KOPT-K1 (cell line): ENCODE measurements around the gene SP5.
"Not testable (repeated sequence)": the region's sequence is repeated elsewhere in the genome, so short reads cannot be mapped to it uniquely, and the experiment has no call there.

Experiments used
- H3K27ac ChIP-seq: fragments of 200-600 bp; sonication (generic); 2 replicates; pipeline ENCODE4 v1.5.1; 2016; ENCODE audit warnings: antibody characterized with exemption, mild to moderate bottlenecking, low read depth, low read length; ENCODE audit not compliant: poor library complexity, severe bottlenecking
- H3K36me3 ChIP-seq: fragments of 200-600 bp; sonication (generic); 2 replicates; pipeline ENCODE4 v1.5.1; 2017; ENCODE audit warnings: antibody characterized with exemption, mild to moderate bottlenecking, low read length, moderate library complexity; ENCODE audit not compliant: insufficient read depth
- H3K9me3 ChIP-seq: fragments of 200-600 bp; sonication (generic); 2 replicates; pipeline ENCODE4 v1.5.1; 2017; ENCODE audit warnings: antibody characterized with exemption, low read length, mild to moderate bottlenecking; ENCODE audit not compliant: insufficient read depth, poor library complexity, severe bottlenecking

The SP5 gene

DNA sequence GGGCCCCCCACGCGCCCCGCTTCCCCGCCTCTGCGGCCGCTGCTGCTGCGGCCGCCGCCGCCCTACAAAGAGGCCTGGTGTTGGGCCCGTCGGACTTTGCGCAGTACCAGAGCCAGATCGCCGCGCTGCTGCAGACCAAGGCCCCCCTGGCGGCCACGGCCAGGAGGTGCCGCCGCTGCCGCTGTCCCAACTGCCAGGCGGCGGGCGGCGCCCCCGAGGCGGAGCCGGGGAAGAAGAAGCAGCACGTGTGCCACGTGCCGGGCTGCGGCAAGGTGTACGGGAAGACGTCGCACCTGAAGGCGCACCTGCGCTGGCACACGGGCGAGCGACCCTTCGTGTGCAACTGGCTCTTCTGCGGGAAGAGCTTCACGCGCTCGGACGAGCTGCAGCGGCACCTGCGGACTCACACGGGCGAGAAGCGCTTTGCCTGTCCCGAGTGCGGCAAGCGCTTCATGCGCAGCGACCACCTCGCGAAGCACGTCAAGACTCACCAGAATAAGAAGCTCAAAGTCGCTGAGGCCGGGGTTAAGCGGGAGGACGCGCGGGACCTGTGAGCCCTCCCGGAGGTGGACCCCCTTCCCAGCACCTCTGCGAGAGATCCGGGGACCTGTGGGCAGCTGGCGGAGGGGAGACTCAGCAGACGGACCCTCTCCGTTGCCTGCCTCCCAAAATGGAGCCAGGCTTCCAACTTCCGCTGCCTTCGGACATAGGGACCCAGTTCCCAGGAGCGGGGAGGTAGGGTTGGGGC lies 1.9 kb downstream of the SP5 start:
- H3K27ac ChIP-seq = no peak overlapping the region
- H3K9me3 ChIP-seq = peaks cover 44% of the 10 kb centered on the region
- no peaks in the 10 kb centered on the region for H3K36me3 ChIP-seq

DNA sequence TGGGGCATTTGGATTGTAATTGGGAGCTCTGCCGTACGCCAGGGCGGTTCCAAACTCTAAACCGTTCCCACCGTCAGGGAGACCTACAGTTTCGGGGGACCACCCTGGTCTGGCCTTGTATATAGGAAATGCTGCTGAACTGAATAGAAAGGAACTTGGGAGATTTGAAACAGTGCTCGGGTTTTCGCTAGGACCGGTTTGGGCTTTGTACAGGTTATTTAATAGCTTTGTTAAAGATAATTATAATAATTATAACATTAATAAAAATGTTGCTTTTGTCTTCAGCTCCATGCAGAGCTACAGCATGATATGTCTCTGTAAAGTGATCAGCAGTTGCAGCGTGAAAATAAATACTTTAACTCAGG lies 2.4 kb downstream of the SP5 start:
- Histone ChIP-seq H3K27ac (no peak overlapping the region), H3K36me3 (no peaks in the 10 kb centered on the region), H3K9me3 (peaks cover 38% of the 10 kb centered on the region)

DNA sequence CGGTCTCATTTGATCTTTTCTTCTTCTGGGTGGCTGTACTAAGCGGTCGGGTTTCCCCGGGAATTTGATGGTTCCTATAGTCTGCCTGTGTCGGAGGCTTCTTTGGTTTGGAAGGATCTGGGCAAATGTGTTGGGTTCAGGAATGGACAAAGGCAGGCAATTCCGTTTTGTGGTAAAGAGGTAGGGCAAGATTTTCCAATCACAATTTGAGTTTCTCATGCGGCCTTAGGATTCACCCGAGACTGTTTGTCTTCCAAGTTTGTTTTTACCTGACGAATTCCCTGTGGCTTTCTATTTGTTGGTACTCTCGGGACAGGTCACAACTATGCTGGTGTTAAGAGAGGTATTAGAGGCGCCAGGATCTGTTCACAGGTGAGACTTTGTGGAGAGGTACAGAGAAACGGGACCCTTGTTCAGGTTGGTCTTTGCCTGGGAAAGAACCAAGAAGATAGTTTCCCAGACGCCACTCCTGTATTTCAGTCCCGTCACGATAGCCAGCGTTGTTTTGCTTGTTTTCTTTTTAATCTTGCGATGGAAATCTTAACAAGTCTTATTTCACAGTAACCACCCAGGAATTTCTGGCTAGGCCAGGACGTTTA lies 3.0 kb downstream of the SP5 start:
- H3K36me3 ChIP-seq = no peaks in the 10 kb centered on the region
- peaks cover 33% of the 10 kb centered on the region for H3K9me3 ChIP-seq
- H3K27ac ChIP-seq = no peak overlapping the region

DNA sequence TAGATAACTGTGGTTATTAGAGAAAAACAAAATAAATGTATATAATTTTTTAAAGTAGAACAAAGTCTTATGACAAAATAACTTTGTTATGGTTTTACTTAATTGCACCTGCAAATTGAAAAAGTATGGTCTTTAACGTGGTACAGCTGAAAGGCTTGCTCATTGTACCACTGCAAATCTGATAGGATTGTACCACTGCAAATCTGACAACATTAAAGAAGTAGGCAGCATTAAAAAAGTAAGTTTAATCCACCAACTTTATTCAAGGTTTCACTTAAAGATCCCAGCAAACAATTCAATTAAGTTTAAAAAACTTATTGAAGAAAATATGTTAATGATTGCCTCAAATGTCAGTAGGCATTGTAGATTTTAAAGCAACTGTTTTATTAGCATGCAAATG lies 4.7 kb downstream of the SP5 start:
- Histone ChIP-seq H3K36me3 (no peaks in the 10 kb centered on the region), H3K27ac (no peak overlapping the region), H3K9me3 (peaks cover 16% of the 10 kb centered on the region)

DNA sequence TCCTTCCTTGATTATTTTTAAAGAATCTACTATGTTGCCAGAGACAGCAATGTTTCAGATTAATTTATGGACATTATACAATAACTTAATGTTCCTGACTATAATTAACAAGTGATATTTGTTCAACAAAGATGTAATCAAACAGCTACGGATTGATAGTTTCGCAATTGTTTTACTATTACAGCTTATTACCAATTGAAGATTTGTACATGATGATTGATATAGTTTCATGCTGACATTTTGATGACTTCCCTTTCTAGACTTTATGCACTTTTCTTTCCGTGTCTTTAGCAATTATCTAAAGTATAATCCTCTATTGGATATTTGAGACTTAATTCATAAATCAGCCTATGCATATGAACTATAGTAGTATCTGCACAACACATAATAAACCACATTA lies 6.5 kb downstream of the SP5 start:
- H3K36me3 ChIP-seq = no peaks in the 10 kb centered on the region
- H3K9me3 ChIP-seq = no peaks in the 10 kb centered on the region
- no peak overlapping the region for H3K27ac ChIP-seq

DNA sequence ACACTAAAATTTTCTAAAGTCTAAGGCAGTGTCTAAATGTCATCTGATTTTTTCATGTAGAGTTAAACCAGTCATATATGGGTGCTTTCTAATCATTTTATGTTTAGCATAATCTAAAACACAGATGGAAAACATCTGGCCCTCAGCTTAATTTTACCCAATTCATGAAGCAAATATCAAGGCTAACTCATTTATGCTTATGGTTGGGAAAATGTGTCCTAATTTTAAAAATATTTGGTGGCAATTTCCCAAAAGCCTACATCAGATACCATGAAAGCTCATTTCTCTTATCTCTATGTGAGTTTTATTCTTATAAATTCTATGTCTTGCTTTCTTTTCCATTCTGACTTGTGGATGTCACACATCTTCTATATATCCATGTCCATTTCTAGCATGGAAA lies 7.2 kb downstream of the SP5 start:
- Histone ChIP-seq H3K9me3 (no peaks in the 10 kb centered on the region), H3K36me3 (no peaks in the 10 kb centered on the region), H3K27ac (no peak overlapping the region)

DNA sequence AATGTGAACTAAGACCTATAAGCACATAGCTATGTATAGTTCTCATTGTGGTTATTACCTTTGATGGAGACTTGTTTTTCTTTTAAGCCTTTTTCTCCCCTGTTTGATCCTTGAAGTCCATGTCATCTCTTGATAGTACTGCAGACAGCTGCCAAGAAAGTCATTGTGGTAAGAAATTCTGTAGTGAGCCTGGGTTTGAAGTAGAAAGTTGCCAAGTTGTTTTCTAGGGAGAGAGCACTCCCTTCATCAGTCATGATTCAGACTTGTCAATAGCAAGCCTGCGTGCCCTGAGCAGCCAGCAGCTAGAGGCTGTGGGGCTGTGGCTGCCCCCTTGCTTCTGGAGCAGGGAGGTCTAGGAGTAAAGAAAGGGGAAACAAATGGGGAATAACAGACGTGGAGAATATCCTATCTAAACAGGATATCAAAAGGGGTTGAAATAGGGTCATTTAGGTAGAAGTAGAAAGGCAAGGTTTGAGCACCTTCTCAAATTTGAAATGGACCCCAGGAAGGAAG lies 8.4 kb downstream of the SP5 start:
- no peak overlapping the region for H3K27ac ChIP-seq
- H3K36me3 ChIP-seq = no peaks in the 10 kb centered on the region
- peaks cover 4% of the 10 kb centered on the region for H3K9me3 ChIP-seq

DNA sequence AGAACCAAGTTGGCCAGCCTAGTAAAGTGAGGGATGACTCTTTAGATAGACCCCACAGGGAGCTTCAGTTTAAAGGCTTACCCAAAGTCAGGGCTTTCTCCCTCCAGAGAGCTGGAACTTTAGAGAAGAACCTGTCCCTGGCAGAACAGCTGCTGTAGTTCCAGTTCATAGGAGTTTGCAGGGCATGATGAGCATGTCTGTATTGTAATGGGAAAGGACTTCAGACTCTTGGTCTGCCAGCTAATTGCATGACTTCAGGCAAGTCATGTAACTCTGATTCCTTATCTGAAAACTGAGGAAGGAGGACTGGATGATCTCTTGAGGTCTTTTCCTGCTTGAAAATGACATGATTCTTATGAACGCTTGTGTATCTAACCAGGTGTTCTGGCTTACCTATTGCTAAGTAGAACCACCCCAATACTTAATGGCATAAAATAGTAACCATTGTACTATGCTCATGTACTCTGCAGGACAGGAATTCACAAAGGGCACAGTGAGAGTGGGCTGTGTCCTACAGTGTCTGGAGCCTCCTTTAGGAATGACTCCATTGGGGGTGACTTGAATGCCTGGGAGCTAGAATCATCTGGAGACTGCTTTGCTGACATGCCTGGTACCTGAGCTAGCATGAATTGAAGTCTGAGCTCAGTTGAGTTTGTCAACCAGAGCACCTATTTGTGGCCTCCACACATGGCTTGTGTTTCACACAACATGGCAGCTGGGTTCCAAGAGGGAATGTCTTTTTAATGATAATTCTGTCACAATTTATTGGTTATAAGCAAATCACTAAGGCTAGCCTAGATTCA lies 18.9 kb downstream of the SP5 start:
- Histone ChIP-seq H3K36me3 (no peaks in the 10 kb centered on the region), H3K9me3 (no peaks in the 10 kb centered on the region), H3K27ac (no peak overlapping the region)

DNA sequence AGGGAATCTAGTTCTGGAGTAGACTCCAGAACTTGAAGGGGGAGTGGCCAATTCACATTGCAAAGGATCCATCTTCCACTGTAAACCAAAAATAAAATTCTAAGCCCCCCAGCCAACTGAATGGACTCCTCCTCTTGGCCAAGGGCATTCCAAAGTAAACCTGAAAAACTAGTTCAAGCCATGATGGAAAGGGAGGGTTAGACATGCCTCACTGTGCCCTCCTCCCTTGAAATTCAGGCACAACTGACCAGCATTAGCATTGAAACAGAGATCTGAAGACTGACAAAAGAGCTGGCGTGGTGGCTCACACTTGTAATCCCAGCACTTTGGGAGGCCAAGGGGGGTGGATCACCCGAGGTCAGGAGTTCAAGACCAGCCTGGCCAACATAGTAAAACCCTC lies 19.5 kb downstream of the SP5 start:
- H3K9me3 ChIP-seq, H3K27ac ChIP-seq, H3K36me3 ChIP-seq: not testable (repeated sequence)

DNA sequence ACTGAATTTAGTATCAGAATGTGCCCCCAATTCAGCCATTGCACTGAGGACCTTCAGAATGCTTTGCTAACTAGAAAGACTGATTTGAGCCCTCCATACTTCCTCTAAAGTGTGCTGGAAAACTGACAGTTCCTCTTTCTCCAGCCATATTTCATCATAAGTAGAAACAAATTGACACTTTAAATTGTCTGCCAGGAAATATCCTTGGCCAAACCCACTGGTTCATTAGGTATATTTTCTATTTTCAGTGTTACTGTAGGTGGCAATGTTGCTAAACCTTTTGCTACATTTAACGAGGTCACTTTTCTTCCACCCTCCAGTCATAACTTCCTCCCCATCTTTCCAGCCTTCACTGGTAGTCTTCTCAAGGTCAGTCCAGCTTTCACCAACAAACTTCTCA lies 21.5 kb downstream of the SP5 start:
- no peaks in the 10 kb centered on the region for H3K9me3 ChIP-seq
- no peaks in the 10 kb centered on the region for H3K36me3 ChIP-seq
- no peak overlapping the region for H3K27ac ChIP-seq

DNA sequence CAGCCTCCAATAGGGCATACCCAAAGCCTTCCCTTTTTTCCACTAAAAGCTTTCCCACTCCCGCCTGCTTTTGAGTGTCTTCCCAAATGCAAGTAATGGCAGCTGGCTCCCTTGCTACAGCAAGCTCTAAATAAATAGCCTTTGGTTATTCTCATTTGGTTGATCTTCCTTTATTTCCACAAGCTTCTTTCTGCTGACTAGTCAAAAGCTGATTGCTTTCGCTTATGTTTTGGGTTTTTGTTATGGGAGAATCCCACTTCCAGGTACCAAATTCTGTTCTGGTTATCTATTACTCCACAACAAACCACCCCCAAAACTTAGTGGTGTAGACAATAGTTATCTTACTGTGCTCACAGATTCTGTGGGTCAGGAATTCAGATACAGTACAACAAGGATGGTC lies 22.3 kb downstream of the SP5 start:
- Histone ChIP-seq H3K36me3 (no peaks in the 10 kb centered on the region), H3K9me3 (no peaks in the 10 kb centered on the region), H3K27ac (no peak overlapping the region)

DNA sequence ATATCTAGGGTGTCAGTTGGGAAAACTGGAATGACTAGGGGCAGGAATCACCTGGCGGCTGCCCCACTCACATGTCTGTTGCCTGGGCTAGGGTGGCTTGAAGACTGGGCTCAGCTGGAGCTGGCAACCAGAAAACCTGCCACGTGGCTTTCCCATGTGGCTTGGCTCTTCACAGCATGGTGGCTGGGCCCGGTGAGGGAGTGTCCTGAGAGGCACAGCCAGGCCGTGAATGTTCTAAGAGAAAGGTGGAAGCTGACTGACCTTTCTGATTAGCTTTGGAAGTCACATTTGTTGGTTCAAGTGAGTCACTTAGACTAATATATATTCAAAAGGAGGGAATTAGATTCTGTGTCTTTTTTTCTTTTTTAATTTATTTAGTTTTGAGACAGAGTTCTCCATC lies 22.7 kb downstream of the SP5 start:
- Histone ChIP-seq H3K36me3 (no peaks in the 10 kb centered on the region), H3K9me3 (no peaks in the 10 kb centered on the region), H3K27ac (no peak overlapping the region)

DNA sequence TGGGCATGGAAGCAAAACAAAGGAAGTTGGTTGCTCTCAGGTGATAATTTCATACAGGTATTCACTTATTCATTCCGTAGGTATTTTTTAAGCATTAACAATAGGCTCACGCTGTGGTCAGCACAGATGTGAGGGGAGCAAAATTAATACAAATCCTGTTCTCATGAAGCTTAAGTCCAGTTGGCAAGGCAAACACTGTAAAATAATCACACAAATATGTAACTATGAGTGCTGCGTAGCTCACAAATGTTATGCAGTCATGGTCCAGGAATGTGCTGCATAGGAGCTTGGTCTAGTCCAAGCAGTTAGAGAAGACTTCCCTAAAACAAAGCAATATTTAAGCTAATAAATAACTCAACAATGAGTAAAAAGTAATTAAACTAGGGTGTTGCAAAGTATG lies 23.9 kb downstream of the SP5 start:
- Histone ChIP-seq H3K27ac (no peak overlapping the region), H3K36me3 (no peaks in the 10 kb centered on the region)

DNA sequence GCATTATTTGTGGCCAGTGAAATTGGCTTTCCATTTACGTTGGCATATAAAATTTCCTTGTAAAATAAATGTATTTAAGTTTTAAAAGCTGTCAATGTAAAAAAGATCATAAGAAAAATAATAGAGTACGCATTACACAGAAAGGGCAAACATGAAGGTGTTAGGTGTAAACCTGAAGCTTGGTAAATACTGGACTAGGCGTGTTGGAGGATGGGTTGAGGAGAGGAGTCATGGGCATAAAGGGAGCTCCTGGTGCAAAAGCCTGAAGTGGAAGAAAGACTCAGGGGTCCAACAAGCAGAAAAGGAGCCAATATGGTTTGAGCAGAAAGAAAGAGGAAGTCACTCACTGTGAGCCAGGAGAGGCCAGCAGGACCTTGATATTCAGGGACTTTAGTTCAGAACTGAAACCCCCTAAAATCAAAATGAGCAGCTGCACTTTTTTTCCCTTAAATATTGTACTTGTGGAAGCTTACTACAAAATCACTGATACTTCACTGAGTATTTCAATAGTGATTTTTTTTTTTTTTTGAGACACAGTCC lies 24.4 kb downstream of the SP5 start:
- H3K36me3 ChIP-seq = no peaks in the 10 kb centered on the region
- no peaks in the 10 kb centered on the region for H3K9me3 ChIP-seq
- no peak overlapping the region for H3K27ac ChIP-seq

More for the DNA sequence above, 23.9 kb downstream of the SP5 start:
- H3K9me3 ChIP-seq = no peaks in the 10 kb centered on the region

DNA sequence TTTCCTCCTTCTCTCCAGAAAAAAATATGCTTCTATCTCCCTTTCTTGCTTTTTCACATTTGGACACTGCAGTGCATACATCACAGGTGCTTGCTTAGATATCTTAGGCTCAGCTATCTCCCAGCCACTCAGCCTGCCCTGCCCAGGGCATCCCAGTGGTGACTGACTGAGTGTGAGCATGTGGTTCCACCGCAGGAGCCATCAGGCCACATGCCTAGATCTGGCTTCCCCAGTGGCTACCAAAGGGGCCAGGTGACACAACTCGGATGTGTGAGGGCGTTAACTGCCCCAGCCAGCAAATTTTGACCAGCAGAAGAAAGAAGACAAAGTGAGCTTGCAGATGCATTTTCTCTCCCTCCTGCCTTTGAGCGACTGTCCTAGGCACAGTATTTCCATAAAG lies 25.5 kb downstream of the SP5 start:
- H3K36me3 ChIP-seq = no peaks in the 10 kb centered on the region
- no peaks in the 10 kb centered on the region for H3K9me3 ChIP-seq
- no peak overlapping the region for H3K27ac ChIP-seq
